Cerebellar cortex (tissue), 1 donor: Measurements from ENCODE around the gene NSUN2.
A peak's percentile ranks its signal among the peaks of the same experiment; 100 is the strongest.

Source experiments
- DNase-seq: peaks from one replicate; pipeline ENCODE4 v3.0.0-alpha.2; 2015; ENCODE audit warnings: low spot score

NSUN2 gene

DNA sequence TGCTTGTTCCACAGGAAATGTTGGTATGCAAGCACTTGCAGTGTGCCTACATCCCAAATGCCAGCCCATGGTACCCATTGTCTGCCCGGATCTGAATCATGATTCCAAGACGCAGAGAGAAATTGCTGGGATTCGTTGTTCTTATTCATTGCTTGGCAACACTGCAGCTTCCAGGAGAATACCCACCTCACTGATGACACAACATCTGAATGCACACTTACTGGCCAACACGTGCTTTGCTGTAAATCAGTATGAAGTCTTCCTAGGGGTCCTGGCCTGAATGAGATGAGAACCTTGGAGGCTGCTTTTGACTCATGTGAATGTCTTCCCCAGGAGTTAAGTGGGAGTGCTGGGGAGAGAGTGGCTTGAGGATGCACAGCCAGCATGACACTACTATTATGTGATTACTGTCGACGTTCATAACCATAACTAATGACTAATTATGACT, 12.0 kb upstream of the NSUN2 start:
- no peak for DNase-seq

GRCh38 chr5:6642655-6643054, 9.8 kb upstream of the NSUN2 start:
- DNase-seq: no peak

GRCh38 chr5:6638236-6638635, 5.4 kb upstream of the NSUN2 start:
- no peak for DNase-seq

DNA sequence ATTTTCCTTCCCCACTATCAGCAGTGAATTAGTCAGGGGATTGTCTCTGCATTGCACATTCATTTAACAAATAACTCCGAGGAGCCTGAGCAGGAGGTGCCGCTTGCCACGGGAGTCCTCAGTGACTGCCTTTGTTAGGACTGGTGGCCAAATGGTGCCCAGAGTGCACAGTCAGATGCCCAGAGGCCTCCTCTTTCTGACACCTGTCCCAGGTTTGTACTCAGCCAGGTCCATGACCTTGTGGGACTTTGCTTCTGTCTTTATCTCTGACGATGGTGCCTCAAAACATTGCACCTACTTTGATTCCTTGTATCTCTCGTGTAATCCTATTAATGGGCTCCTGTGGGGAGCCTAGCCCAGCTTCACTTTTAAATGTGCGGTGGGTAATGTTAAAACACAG, 4.7 kb upstream of the NSUN2 start:
- no peak for DNase-seq

DNA sequence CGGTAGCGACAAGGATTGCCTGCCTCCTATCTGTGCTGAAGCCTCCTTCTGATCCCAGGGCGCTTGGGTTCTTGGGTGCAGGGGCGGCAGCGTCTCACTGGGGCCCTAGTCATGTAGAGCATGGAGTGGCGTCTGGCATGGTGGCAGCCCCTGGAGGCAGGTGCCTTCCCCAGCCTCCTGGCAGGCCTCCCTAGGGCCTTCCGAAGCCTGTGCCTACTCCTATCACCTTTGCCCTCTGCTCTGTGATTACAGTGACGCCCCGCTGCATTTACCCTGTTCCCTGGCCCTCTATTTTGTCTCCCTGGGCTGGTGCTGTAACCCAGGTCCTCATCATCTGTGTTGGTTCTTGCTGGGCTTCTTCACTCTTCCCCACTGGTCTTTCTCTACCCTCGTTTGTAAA, 4.2 kb upstream of the NSUN2 start:
- no peak for DNase-seq

- no peak for DNase-seq
These were observed 3.4 kb upstream of the NSUN2 start for GRCh38 chr5:6636293-6636692.

GRCh38 chr5:6634788-6635430, 2.1 kb upstream of the NSUN2 start:
- no peak for DNase-seq

GRCh38 chr5:6634306-6634705, 1.5 kb upstream of the NSUN2 start:
- DNase-seq: peak; percentile 21

DNA sequence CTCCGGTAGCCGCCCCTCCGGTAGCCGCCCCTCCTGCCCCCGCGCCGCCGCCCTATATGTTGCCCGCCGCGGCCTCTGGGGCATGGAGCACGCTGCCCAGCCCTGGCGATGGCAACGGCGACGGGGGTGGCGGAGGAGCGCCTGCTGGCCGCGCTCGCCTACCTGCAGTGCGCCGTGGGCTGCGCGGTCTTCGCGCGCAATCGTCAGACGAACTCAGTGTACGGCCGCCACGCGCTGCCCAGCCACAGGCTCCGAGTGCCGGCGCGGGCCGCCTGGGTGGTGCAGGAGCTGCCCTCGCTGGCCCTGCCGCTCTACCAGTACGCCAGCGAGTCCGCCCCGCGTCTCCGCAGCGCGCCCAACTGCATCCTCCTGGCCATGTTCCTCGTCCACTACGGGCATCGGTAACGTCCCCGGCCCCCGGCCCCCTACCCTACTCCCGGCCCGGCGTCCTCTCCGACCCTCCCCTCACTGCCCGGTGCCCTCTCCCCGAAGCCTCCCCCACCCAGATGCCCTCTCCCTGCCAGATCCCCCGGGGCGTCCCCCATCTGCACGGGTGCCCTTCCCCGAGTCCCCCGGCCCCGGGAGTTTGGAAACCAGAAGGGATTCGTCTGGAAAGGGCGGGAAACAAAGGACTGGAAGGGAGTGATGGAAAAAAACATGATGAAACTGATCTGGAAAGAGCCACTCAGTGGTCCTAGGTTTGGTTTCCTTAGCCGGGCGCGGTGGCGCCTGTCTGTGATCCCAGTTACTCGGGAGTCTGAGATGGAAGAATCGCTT, 813 bp upstream of the NSUN2 start:
- peak; percentile 31 for DNase-seq

DNA sequence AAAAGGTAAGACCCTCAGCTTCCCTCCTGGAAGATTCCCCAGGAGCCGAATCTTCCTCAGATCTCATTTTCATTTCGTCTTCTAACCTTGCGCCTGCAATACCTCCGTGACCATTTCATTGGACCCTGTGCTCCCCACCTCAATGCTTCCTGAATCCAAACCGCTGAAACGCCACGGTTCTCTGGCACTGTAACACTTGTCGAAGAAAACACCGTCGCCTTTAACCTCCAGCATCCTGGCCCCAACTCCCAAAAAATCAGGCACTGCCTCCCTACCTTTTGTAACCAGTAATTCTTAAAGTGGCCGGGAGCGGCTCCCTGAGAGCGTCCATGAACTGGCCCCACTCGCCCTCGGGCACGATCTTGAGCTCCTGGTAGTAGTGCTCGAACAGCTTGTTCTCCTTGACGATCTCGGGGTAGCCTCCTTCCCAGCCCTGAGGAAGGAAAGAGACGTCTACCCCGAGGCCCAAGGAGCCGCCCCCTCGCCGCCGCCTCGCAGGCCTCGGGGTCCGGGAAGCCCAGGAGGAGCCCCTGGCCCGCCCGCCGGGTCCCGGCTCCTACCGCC, 438 bp downstream of the NSUN2 start:
- peak; percentile 33 for DNase-seq

- DNase-seq: no peak
These were observed 1.4 kb downstream of the NSUN2 start for GRCh38 chr5:6631441-6631840.

DNA sequence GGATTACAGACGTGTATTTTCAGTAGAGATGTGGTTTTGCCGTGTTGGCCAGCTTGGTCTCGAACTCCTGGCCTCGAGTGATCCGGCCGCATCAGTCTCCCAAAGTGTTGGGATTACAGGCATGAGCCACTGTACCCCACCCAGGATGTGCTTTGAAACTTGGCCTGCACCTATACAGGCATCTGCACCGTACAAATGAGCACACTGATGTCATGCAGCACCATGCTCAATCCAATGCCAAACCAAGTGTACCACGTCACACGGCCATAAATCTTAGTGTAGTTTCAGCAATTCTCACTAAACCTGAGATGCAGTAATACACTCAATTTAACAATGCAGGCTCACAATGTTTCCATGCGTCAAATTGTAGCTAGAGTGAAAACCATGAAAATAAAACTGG, 6.3 kb downstream of the NSUN2 start:
- DNase-seq: no peak

DNA sequence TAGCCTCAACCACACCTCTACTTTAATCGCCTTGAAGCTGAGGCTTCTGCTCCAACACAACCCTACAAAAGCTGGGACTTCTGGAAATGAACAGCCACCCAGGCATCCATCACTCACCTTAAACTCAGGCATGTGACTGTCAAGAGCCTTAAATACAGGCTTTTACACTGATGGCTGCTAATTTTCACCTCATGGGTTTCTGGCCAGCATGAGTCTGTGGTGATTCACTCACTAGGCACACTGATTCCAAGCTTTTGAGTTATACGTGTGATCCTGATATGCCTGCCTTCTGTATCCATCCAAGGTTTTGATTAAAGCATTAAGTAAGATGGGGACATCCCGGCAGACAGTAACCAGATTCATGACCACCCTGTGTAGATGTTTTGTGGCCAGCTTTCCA, 8.9 kb downstream of the NSUN2 start:
- no peak for DNase-seq

- no peak for DNase-seq
These were observed 9.6 kb downstream of the NSUN2 start for GRCh38 chr5:6623228-6623627.

DNA sequence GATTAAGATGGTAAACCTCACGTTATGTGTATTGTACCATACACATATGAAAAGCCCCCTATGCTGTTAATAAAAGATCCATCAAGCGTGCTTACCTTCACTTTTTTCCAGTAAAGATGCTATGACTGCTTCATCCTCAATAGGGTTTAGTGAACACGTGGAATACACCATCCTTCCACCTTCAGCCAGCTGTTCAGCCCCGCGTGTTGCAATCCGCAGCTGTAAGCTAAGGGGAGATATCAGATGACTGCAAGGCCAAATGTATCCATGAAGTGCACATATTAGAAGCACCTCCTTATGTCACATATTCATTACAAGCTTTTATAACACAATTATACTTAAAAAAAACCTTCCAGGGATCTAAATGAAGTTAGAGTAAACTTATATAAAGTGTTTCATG, 16.2 kb downstream of the NSUN2 start:
- no peak for DNase-seq

DNA sequence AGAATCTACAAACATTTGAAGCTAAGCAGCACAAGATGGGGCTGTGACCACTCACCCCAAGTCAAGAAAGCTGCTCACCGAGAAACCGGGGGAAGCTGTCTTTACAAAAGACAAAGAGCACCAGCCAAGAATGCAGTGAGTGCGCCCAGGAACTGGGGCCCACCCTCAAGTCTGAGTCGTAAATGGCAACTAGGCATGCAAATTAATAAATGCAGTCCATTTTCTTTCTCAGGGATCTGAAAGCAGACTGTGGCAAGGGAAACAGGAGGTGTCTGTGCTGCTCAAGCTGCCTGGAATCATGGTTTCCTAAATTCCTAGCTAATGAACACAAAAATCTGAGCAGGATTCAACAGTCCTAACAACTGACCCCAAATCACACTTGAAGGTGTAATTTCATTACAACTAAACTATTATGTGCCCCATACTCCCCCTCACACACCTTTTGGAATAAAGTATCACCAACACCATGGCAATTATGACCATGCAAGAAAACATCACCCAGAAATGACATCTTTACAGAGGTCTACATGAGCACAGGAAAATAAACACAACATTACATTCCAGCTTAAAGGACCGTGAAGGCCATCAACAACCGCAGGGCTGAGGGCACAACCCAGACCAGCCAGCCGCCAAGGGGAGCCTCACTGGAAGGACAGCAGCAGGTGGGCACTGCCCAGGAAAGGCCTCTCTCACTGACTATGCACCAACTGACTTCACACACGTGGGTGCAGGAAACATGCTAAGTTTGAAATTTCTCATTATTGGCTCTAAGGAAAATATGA, 17.6 kb downstream of the NSUN2 start:
- DNase-seq: no peak

GRCh38 chr5:6611334-6612256, 21.2 kb downstream of the NSUN2 start:
- no peak for DNase-seq

DNA sequence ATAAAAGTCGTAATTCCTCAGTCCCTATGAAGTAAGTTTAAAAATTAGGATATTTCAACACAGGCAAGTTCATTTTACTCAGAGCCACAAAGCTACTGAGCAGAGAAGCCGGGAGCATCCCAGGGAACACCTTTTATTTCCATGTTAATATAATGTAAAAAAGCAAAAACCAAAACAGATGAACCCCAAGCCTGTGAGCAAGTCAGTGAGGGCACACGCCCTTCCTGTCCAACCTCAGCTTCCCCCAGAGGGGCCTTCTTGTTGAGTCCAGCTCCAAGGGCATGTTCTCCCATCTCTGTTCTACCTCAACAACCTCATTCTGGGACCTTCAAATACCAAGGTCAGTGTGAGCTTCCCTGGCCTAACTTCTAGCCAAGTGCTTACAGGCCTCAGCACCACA, 24.8 kb downstream of the NSUN2 start:
- no peak for DNase-seq

GRCh38 chr5:6607559-6607936, 25.3 kb downstream of the NSUN2 start:
- no peak for DNase-seq

GRCh38 chr5:6606884-6607558, 25.8 kb downstream of the NSUN2 start:
- DNase-seq: no peak

DNA sequence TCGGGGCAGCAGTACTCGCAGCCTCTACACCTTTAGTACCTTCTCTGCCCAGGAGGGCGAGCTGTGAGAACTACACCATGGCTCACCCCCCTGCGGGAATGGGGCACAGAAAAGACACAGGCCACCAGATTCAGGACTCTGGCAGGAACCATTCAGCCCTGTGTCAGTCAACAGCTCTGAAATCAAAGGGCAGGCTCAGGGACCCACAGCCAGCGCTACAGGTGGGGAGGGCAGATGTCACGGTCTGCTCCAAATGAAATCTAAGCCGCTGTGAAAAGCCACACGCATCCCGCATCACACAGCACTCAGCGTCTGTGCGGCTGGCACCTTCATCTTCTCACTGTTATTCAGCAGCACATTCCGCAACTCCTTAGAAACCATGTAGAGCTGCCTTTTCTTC, 27.9 kb downstream of the NSUN2 start:
- DNase-seq: peak; percentile 50
